Sigmoid colon (tissue), 4 donors: Measurements from ENCODE around the gene YARS1.

ENCODE experiments used
- CTCF ChIP-seq, 4 experiments: fragments of 450-650 bp in 3 of 4; fragments of 200-600 bp in 1 of 4; IDR thresholded peaks; one replicate each; pipeline ENCODE4 v1.5.1; 2016 to 2019; ENCODE audit warnings: antibody characterized with exemption in 4 of 4, mild to moderate bottlenecking in 3 of 4, moderate library complexity in 2 of 4
- EP300 ChIP-seq, 4 donors: sonication (generic); formaldehyde crosslinking; IDR thresholded peaks; one replicate each; pipeline ENCODE4 v1.6.1; 2017; ENCODE audit warnings: antibody characterized with exemption in 4 of 4
- POLR2A ChIP-seq, 2 donors: fragments of 450-650 bp; IDR thresholded peaks; one replicate each; pipeline ENCODE4 v1.6.1; 2016; ENCODE audit warnings: antibody characterized with exemption in 2 of 2, mild to moderate bottlenecking in 2 of 2, moderate library complexity in 2 of 2

DNA sequence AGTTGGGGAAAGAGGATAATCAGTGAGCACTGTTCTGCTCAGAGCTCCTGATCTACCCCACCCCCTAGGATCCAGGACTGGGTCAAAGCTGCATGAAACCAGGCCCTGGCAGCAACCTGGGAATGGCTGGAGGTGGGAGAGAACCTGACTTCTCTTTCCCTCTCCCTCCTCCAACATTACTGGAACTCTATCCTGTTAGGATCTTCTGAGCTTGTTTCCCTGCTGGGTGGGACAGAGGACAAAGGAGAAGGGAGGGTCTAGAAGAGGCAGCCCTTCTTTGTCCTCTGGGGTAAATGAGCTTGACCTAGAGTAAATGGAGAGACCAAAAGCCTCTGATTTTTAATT is 42.7 kb downstream of the YARS1 start:
- TF ChIP-seq POLR2A (IDR thresholded peaks at IDR 0.05) (no peak), EP300 (IDR thresholded peaks at IDR 0.05) (no peak), CTCF (IDR thresholded peaks at IDR 0.05) (no peak)
